HG03565 (cell line): ENCODE results near the gene LRRFIP1.
"Not testable (repeated sequence)": the region's sequence is repeated elsewhere in the genome, so short reads cannot be mapped to it uniquely, and the experiment has no call there.

Experiments used
- ATAC-seq: cut with Tn5 transposase; IDR thresholded peaks from one replicate; pipeline ENCODE4 v1.9.1; 2021; ENCODE audit warnings: mild to moderate bottlenecking, moderate library complexity; ENCODE audit not compliant: unreplicated experiment

Gene LRRFIP1

DNA sequence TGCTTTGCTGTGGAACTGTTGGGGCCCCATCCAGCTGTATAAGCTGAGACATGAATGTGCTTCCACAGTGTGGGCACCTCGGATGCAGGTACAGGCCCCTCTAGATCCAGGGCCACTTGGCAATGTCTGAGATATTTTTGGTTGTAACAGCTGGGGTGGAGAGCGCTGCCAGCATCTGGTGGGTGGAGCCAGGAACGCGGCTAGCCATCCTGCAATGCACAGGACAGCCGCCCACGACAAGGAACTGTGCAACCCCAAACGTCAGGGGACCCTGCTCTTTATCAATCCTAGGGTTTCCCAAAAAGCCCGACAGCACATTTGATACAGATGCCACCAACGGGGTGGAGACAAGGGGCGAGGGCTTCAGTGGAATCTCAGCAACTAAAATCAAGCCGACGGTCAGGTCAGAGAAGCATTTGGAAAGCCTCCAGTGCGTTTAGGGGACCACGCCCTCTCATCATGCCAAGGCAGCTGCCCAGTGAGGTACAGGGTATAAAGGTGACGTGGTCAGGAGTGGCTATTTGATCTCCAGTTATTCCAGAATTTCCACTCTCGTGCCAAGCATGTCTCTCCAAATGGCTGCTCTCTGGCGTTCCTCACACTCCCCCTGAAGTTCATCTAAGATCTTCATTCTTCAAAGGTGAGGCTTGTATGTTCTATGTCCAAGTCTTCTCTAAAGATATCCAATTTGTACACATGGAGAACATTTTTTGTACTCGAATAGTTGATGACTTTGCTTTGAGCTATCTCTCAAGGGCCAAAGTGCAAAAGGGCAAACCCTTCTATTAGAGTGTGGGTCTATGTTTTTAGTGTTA is 55.7 kb downstream of the LRRFIP1 start:
- no peak for ATAC-seq

DNA sequence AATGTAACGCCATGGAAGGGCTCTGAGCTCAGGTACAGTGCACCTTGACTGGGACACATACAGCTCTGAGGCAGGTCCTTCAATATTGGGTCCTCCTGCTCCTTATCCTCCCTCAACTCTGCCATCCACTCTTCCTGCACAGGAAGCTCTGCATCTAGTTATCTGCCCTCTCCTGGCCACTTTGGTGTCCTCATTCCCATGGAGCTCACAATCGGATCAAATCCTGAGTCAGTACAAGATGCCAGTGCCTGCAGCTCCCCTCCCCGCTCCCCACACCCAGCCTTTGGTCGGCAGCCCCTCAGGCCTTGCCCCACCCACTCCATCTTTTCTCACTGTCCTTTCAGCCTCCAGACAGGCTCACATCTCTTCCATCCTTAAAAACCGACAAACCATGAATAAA is 58.0 kb downstream of the LRRFIP1 start:
- ATAC-seq: no peak

DNA sequence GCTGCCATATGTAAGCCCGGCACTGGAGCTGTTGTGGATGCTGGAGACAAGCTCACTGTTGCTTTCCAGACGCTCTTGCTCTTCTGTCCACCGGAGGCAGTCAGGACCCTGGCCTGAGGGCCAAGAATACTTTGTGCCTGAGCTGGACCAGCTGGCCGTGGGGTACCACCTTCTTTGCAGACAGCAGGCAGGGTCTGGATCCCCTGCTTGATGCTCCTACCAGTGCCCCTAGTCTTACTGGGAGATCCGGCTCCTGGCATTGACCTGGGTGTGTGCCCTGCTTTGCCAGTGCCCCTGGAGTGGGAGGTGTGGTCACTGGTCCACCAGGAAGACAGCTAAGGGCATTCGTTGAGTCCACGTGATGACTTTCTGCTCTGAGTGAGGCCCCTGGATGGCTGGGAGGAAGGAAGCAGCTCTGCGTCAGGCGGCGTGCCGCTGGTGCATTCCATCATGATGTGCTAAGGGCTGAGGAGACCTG is 59.3 kb downstream of the LRRFIP1 start:
- no peak for ATAC-seq

DNA sequence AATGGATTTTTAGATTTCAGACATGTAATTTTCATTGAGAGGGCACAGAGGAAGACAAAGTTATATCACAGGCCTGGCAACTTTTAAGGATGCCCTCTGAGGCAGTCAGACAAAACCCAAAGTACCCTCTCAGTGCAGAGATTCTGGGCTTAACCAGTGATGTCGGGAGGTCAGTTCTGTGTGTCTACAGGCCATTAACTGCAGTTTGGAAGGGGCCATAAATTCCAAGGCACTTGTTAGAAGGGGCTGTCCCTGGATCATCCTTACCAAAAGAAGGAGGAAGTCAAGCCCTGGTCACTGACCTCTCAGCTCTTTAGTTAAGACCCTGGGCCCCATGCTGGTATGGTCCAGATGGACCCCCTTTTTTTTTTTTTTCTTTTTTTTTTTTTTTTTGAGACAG is 60.7 kb downstream of the LRRFIP1 start:
- ATAC-seq: no peak

- not testable (repeated sequence) for ATAC-seq
Measured at GRCh38 chr2:237688541-237688940, 61.2 kb downstream of the LRRFIP1 start.

DNA sequence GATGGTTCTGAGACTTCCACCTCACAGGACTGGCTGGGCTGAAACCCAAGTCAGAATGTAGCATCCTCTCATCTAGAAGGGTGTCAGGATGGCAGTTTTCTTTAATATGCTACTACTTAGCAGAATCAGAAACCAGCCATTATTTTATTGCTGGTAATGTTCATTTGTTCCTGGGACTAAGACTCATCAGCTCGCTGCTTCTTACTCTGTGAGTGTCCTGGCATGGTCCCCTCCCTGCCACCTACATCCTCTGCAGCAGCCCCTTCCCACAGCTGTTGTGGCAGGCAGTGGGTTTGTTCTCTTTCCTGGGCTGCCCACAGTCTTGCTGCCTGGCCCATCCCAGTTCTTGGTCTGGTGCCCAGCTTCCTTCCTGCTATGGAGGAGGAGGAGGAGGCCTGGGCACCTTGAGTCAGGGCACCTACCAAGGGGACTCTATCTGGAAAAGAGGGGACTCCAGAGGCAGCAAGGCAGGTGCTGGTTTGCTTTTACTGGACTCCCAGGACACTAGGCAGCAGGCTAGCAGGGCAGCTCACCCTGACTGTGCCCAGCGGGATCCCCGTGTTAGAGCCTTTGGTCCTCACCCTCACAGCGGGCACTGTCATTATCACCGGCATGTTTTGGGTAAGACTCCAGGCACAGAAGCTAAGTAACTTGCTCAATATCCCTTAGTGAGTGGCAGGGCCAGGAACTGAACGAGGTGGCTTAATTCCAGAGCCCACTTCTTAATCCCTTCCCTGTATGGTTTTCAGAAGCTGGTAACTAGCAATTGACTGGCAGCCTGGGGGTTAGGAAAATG is 62.1 kb downstream of the LRRFIP1 start:
- no peak for ATAC-seq

DNA sequence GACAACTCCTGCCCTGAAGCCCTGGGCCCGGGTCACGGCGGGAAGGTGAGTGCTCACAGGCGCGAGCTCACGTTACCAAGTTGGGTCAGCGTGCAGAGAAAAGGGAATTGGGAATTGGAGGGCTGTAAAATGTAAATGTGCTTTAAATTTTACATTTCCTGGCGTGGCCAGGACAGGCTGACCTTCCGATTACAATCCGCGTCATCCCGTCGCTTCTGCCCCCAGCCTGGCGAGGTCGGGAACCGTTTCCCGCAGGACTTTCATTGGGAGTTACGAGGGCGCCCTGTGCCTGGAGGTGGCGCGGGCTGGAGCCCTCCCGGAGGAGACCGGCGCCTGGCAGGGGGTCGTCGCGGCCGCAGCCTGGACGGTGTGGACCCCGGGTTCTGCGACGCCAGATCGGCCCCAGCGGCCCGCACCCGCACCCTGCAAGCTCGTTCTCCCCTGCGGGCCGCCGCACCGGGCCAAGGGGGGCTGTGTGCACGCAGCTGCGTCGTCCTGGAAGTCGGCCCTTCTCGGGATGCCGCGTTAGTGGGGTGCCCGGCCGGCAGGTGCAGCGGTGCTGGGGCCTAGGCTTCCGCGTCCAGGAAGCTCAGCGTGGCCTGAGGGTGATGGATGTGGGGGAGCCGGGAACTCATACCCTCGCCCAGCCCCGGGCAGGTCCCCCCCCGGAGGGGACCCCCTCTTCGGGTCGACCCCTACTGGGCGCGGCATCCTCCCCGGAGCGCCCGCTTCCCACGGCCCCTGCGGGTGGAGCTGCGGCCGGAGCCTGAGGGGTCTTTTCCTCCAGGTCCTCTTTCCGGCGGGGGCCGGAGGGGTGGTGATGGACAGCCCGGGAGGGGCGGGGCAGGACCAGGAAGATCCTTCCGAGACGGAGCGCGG is 63.9 kb downstream of the LRRFIP1 start:
- peak; percentile 11 for ATAC-seq

DNA sequence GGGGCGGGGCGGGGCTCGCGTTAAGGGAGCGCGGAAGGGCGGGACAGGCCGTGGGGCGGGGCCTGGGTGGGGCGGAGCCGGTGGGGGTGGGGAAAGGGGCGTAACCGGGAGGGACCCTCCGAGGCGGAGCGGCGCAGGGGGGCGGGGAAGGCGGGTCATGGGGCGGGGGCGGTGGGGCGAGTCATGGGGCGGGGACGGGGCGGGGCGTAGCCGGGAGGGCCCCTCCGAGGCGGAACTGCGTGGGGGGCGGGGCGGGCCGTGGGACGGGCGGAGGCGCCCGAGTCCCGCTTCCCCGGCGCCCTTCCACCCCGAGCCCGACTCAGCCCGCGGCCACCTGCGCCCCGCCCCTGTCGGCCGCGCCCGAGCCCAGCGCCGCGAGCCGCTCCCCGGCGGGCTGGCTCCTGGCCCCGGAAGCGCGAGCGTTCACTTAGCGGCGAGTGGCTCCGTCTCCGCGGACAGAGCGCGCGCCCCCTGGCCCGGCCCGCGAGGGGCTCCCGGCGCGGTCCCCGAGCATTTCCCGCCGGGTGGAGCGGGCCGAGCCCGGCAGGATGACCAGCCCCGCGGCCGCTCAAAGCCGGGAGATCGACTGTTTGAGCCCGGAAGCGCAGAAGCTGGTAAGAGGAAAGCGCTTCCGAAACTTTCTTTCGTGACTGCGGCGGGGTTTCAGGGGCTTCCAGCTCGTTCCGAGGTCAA is 64.7 kb downstream of the LRRFIP1 start:
- ATAC-seq: peak; percentile 31

- ATAC-seq: no peak
Measured at GRCh38 chr2:237692601-237693290, 65.4 kb downstream of the LRRFIP1 start.

DNA sequence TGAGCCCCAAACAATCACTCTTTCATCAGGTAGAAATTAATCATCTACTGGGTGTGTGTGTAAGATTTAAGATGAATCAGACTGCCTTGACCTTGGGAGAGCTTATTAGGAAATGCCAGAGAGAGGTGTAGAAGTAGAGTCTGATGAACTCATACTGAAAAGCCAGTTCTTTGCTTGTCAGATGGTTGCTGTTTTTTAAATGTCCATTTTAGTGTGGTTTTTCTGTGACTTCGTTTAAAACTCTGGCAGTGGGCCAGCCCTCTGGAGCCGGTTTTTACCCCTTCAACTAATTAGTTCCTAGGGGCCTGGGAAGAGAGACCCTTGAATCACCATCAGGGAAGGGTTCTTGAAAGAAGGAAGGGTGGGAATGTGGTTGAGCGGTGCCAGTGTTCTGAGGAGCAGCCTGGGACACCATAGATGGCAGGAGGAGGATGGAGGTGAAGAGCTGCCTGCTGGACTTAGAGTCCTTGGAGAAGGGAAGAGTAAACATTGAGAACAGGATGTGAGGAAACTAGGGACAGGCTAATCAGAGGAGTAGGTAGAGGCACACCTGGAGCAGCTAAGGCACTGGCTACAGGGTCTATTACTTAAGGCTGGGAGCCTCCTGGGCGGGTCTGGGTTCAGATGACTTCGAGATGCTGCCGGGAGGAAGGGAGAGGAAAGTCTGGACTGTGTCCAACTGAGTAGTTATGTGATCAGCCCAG is 66.1 kb downstream of the LRRFIP1 start:
- no peak for ATAC-seq

GRCh38 chr2:237694415-237695194 is 67.2 kb downstream of the LRRFIP1 start:
- no peak for ATAC-seq

- no peak for ATAC-seq
Measured at GRCh38 chr2:237695201-237695780, 67.9 kb downstream of the LRRFIP1 start.

DNA sequence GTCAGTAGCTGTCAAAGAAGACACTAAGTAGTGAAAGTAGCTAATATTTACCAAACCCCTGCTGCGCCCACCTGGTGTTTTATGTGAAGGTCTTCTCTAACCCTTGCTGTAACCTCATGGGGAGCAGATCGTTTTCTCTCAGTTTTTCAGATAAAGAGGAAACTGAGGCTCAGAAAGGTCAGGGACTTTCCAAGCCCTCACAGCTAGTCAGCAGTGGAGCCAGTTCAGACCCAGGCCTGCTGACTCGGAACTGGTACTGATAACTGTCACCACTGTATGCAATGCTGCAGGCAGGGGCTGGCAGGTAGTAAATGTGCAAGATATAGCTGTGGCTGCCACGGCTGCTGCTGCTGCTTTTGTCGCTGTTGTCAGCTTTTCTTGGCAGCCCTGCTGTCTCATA is 69.1 kb downstream of the LRRFIP1 start:
- ATAC-seq: no peak

- ATAC-seq: no peak
Measured at GRCh38 chr2:237697586-237698357, 70.4 kb downstream of the LRRFIP1 start.

DNA sequence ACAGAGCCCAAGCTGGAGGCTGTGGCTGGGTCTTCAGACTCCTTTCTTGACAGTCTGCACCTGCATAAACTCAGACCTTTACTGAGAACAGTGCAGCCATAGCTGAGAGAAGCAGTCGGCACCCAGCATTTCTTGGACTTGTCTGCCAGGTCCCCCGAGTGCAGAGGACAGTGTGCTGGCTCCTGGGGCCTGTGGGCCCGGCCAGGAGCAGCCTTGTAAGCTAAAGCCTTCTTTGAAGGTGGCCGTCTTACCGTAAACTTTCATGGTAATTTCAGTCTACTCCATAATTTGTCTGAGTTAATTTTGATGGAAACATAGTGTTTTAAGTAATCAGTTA is 70.9 kb downstream of the LRRFIP1 start:
- no peak for ATAC-seq

DNA sequence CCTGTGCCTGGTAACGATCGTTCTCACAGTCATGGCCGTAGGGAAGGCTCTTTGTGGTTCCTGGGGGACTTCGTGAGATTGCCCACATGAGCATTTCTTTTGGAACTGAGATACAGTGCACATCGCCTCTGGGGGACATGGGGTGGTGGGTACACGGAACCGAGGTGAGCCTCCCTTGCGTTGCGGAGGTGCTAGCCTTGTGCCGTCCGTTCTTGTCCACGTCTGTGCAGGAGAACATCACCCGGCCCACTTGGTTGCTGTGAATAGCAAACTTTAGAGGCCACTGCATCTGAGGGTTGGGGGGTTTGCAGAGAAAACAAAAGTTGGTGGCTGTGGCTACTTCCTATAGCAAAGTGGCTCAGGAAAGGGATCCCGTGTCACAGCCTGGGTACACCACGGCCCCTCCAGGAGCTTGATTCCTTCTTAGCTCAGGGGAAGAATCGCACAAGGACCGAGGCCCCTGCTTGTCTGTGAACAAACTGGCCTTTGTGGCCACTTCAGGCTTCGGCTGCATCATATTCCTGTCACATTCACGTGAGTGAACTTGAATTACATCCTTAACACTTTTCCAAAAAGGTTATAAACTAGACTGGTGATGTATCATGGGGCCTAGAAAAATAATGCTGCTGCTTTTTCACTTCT is 72.6 kb downstream of the LRRFIP1 start:
- ATAC-seq: no peak

- no peak for ATAC-seq
Measured at GRCh38 chr2:237700512-237701032, 73.2 kb downstream of the LRRFIP1 start.
